A549 (cell line): ENCODE measurements around the gene SETDB1.

ENCODE experiments used
- BHLHE40 ChIP-seq: IDR thresholded peaks from 2 replicates; pipeline ENCODE4 v1.6.1; 2012; ENCODE audit warnings: low read depth, low read length, inconsistent platforms
- CHD2 ChIP-seq: fragments of 150-350 bp; IDR thresholded peaks from 2 replicates; pipeline ENCODE4 v1.6.1; 2014; ENCODE audit warnings: low read length; ENCODE audit not compliant: partially characterized antibody
- EP300 ChIP-seq, 2 experiments: fragments of >200 bp; sonication (Bioruptor Twin); formaldehyde crosslinking; IDR thresholded peaks; 2 replicates in 1 of 2; 3 replicates in 1 of 2; pipeline ENCODE4 v1.6.1; 2016 to 2017
- JUN ChIP-seq, 2 experiments: fragments of >200 bp; sonication (Bioruptor Twin); formaldehyde crosslinking; IDR thresholded peaks; 2 replicates in 1 of 2; 3 replicates in 1 of 2; pipeline ENCODE4 v1.6.1; 2016 to 2017
- MYC ChIP-seq: IDR thresholded peaks from 2 replicates; pipeline ENCODE4 v1.6.1; 2012; ENCODE audit warnings: mild to moderate bottlenecking, inconsistent platforms, low read length, improper control_type of control experiment, borderline replicate concordance
- NR3C1 ChIP-seq: fragments of >200 bp; sonication (Bioruptor Twin); formaldehyde crosslinking; IDR thresholded peaks from 3 replicates; pipeline ENCODE4 v1.6.1; 2017
- POLR2A ChIP-seq: IDR thresholded peaks from 2 replicates; pipeline ENCODE4 v1.6.1; 2012; ENCODE audit warnings: mild to moderate bottlenecking, low read length
- RCOR1 ChIP-seq: fragments of 150-350 bp; IDR thresholded peaks from 2 replicates; pipeline ENCODE4 v1.6.1; 2014; ENCODE audit warnings: antibody characterized with exemption, low read length, low read depth
- ZFP36 ChIP-seq: fragments of 450-650 bp; IDR thresholded peaks from 2 replicates; pipeline ENCODE4 v1.6.1; 2014; ENCODE audit warnings: borderline replicate concordance; ENCODE audit not compliant: partially characterized antibody
- TF ChIP-seq, protein P1 (sequence below): fragments of >200 bp; sonication (Bioruptor Twin); formaldehyde crosslinking; IDR thresholded peaks from 3 replicates; pipeline ENCODE4 v1.5.1; 2016
- TF ChIP-seq, protein P2 (sequence below): fragments of 200-600 bp; sonication (generic); IDR thresholded peaks from 2 replicates; pipeline ENCODE4 v1.6.1; 2016; ENCODE audit warnings: antibody characterized with exemption, mild to moderate bottlenecking, moderate library complexity
- TF ChIP-seq, protein P3 (sequence below): fragments of 450-650 bp; IDR thresholded peaks from 2 replicates; pipeline ENCODE4 v1.6.1; 2014; ENCODE audit warnings: antibody characterized with exemption

DNA sequence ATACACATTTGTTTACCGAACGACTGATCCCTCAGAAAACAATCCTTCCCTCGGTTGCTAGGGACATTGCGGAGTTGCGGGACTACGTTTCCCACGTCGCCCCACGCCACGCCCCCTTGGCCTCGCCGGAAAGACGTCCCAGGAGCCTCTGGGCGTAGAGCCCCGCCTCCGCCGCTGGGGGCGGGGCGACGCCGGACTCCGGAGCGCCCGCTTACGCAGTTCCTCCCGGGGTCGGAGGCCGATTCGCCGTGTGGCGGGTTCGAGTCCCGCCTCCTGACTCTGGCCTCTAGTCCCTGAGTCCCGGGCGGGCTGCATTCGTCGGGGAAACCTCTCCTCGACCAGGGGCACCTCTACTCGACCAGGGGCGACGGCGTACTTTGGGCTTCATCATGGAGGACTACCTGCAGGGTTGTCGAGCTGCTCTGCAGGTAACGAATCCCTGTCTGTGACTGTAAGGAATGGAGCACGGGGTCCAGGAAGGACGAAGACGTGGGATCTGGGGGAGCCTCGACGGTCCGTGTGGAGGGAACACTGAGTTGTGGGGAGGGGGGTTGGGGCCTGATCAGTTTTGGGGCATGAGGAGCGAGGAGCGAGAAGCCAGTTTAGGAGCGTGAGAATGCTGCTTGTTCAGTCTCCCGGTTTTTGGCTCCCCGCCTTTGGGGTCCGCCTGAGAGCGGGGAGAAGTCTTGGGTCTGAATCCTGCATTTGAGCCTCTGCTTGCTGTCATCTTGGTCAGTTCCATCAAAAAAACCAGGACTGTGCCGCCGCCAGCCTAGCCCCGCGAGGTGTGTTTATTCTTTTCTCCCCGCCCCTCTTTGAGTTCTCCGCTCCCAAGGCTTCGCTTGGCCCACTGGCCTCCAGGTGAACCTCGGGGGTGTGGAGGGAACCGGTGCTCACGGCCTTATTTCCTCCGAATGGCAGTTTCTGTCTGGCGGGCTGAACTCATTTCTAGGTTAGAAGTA, 82.4 kb downstream of the SETDB1 start, which contains the start of gene PRUNE1:
- 0 out of 2 replicates have a peak, but pooled peaks have one; percentile 19 for TF ChIP-seq POLR2A
- no peak for TF ChIP-seq BHLHE40
- TF ChIP-seq, protein P1, sequence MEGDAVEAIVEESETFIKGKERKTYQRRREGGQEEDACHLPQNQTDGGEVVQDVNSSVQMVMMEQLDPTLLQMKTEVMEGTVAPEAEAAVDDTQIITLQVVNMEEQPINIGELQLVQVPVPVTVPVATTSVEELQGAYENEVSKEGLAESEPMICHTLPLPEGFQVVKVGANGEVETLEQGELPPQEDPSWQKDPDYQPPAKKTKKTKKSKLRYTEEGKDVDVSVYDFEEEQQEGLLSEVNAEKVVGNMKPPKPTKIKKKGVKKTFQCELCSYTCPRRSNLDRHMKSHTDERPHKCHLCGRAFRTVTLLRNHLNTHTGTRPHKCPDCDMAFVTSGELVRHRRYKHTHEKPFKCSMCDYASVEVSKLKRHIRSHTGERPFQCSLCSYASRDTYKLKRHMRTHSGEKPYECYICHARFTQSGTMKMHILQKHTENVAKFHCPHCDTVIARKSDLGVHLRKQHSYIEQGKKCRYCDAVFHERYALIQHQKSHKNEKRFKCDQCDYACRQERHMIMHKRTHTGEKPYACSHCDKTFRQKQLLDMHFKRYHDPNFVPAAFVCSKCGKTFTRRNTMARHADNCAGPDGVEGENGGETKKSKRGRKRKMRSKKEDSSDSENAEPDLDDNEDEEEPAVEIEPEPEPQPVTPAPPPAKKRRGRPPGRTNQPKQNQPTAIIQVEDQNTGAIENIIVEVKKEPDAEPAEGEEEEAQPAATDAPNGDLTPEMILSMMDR: no peak
- no peak for TF ChIP-seq NR3C1
- no peak for TF ChIP-seq MYC
- TF ChIP-seq RCOR1: no peak
- TF ChIP-seq CHD2: no peak
- peak in 1 of 2 experiments; percentile 50; a peak in 1 of 5 replicates for TF ChIP-seq JUN (IDR thresholded peaks at IDR 0.05)
- TF ChIP-seq EP300 (IDR thresholded peaks at IDR 0.05): no peak
- TF ChIP-seq, protein P2, sequence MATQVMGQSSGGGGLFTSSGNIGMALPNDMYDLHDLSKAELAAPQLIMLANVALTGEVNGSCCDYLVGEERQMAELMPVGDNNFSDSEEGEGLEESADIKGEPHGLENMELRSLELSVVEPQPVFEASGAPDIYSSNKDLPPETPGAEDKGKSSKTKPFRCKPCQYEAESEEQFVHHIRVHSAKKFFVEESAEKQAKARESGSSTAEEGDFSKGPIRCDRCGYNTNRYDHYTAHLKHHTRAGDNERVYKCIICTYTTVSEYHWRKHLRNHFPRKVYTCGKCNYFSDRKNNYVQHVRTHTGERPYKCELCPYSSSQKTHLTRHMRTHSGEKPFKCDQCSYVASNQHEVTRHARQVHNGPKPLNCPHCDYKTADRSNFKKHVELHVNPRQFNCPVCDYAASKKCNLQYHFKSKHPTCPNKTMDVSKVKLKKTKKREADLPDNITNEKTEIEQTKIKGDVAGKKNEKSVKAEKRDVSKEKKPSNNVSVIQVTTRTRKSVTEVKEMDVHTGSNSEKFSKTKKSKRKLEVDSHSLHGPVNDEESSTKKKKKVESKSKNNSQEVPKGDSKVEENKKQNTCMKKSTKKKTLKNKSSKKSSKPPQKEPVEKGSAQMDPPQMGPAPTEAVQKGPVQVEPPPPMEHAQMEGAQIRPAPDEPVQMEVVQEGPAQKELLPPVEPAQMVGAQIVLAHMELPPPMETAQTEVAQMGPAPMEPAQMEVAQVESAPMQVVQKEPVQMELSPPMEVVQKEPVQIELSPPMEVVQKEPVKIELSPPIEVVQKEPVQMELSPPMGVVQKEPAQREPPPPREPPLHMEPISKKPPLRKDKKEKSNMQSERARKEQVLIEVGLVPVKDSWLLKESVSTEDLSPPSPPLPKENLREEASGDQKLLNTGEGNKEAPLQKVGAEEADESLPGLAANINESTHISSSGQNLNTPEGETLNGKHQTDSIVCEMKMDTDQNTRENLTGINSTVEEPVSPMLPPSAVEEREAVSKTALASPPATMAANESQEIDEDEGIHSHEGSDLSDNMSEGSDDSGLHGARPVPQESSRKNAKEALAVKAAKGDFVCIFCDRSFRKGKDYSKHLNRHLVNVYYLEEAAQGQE: no peak
- no peak for TF ChIP-seq ZFP36
- TF ChIP-seq, protein P3, sequence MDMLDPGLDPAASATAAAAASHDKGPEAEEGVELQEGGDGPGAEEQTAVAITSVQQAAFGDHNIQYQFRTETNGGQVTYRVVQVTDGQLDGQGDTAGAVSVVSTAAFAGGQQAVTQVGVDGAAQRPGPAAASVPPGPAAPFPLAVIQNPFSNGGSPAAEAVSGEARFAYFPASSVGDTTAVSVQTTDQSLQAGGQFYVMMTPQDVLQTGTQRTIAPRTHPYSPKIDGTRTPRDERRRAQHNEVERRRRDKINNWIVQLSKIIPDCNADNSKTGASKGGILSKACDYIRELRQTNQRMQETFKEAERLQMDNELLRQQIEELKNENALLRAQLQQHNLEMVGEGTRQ: no peak
